Gastrocnemius medialis (tissue), 4 donors: ENCODE measurements around the gene PKD2L1.

Source experiments
- POLR2A ChIP-seq, 2 donors: fragments of 450-650 bp; IDR thresholded peaks; one replicate each; pipeline ENCODE4 v1.6.1; 2017; ENCODE audit warnings: antibody characterized with exemption in 2 of 2, mild to moderate bottlenecking in 2 of 2, moderate library complexity in 2 of 2
- TF ChIP-seq, protein P1 (sequence below), 5 experiments: fragments of 450-650 bp in 3 of 5; fragments of 200-600 bp in 2 of 5; sonication (generic) in 2 of 5; IDR thresholded peaks in 4 of 5; conservative IDR thresholded peaks in 1 of 5; 1 replicate in 4 of 5; 2 replicates in 1 of 5; pipeline ENCODE4 v1.5.1; 2016 to 2019; ENCODE audit warnings: antibody characterized with exemption in 5 of 5, mild to moderate bottlenecking in 3 of 5, moderate library complexity in 3 of 5

DNA sequence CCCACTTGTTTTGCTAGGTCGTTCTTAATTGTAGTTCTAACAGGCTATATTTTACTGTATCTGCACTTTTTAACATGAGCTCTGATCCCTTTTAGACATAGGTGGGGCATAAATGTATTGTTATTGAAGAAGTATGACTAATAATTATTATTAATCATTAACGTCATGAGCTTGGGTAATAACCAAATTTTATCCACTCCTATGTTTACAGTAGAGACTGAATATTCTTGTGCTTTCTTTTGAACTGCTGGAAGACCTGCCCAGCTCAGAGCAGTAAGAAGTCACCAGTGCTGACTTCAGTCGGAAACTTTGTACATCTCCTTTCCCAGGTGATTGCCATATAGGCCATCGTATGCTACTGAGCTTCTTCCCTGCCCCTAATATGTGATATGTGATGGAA, 18.7 kb downstream of the PKD2L1 start:
- no peak for TF ChIP-seq POLR2A (IDR thresholded peaks at IDR 0.05)
- TF ChIP-seq, protein P1, sequence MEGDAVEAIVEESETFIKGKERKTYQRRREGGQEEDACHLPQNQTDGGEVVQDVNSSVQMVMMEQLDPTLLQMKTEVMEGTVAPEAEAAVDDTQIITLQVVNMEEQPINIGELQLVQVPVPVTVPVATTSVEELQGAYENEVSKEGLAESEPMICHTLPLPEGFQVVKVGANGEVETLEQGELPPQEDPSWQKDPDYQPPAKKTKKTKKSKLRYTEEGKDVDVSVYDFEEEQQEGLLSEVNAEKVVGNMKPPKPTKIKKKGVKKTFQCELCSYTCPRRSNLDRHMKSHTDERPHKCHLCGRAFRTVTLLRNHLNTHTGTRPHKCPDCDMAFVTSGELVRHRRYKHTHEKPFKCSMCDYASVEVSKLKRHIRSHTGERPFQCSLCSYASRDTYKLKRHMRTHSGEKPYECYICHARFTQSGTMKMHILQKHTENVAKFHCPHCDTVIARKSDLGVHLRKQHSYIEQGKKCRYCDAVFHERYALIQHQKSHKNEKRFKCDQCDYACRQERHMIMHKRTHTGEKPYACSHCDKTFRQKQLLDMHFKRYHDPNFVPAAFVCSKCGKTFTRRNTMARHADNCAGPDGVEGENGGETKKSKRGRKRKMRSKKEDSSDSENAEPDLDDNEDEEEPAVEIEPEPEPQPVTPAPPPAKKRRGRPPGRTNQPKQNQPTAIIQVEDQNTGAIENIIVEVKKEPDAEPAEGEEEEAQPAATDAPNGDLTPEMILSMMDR (IDR thresholded peaks at IDR 0.05 in 4 of 5, conservative IDR thresholded peaks at IDR 0.05 in 1 of 5), result no peak
